Measurements from ENCODE around the gene USHBP1. TPM values are rescaled to one million over a fixed set of nuclear protein-coding genes. Genes with fewer than 3 reads are reported as not detected.

The USHBP1 gene
- total RNA-seq, 1 donor from 2014 or later, result 0.07 TPM

GRCh38 chr19:17236811-17237543 is 27.6 kb downstream of the USHBP1 start:
- H3K27ac Mint-ChIP-seq, result no peak overlapping the region
- peaks cover 7% of the 10 kb centered on the region for H3K36me3 Mint-ChIP-seq (ENCODE audit: low read depth)
- no peaks in the 10 kb centered on the region for H3K27me3 Mint-ChIP-seq (ENCODE audit: low read depth)
- peak overlapping the region; percentile 68 for H3K4me3 Mint-ChIP-seq (ENCODE audit: low read depth)
- intact Hi-C loops (cut with micrococcal nuclease), result no loop called here
- DNase-seq (ENCODE audit: low spot score), result no peak
- H3K9me3 Mint-ChIP-seq, result no peaks in the 10 kb centered on the region
- peaks cover 2% of the 10 kb centered on the region for H3K4me1 Mint-ChIP-seq (ENCODE audit: low read depth)

- Mint-ChIP-seq H3K36me3 (ENCODE audit: low read depth) (peaks cover 11% of the 10 kb centered on the region), H3K27ac (no peak overlapping the region), H3K9me3 (no peaks in the 10 kb centered on the region), H3K27me3 (ENCODE audit: low read depth) (no peaks in the 10 kb centered on the region), H3K4me1 (ENCODE audit: low read depth) (peaks cover 2% of the 10 kb centered on the region), H3K4me3 (ENCODE audit: low read depth) (peak overlapping the region; percentile 76)
- no peak for DNase-seq (ENCODE audit: low spot score)
- intact Hi-C loops (cut with micrococcal nuclease), result loop anchor here (1.0 to 2.0 kb wide), 2 partner anchors 10 to 159 kb away; partner anchors contain the start of gene OCEL1
Observed at GRCh38 chr19:17235971-17236777, 28.4 kb downstream of the USHBP1 start.

- Mint-ChIP-seq H3K27ac (peak overlapping the region; percentile 58), H3K36me3 (ENCODE audit: low read depth) (peaks cover 11% of the 10 kb centered on the region), H3K9me3 (no peaks in the 10 kb centered on the region), H3K4me1 (ENCODE audit: low read depth) (peaks cover 2% of the 10 kb centered on the region), H3K27me3 (ENCODE audit: low read depth) (no peaks in the 10 kb centered on the region), H3K4me3 (ENCODE audit: low read depth) (peak overlapping the region; percentile 76)
- DNase-seq (ENCODE audit: low spot score), result peak; percentile 69
- intact Hi-C loops (cut with micrococcal nuclease), result loop anchor here (1.0 to 2.0 kb wide), 2 partner anchors 9 to 159 kb away; partner anchors contain the start of gene OCEL1
Observed at GRCh38 chr19:17235300-17235970, 29.1 kb downstream of the USHBP1 start.

GRCh38 chr19:17234911-17235299 is 29.6 kb downstream of the USHBP1 start:
- H3K36me3 Mint-ChIP-seq (ENCODE audit: low read depth), result peaks cover 11% of the 10 kb centered on the region
- no peaks in the 10 kb centered on the region for H3K9me3 Mint-ChIP-seq
- peak overlapping the region; percentile 76 for H3K4me3 Mint-ChIP-seq (ENCODE audit: low read depth)
- H3K27me3 Mint-ChIP-seq (ENCODE audit: low read depth), result no peaks in the 10 kb centered on the region
- peaks cover 2% of the 10 kb centered on the region for H3K4me1 Mint-ChIP-seq (ENCODE audit: low read depth)
- DNase-seq (ENCODE audit: low spot score), result peak; percentile 61
- intact Hi-C loops (cut with micrococcal nuclease), result loop anchor here (1.0 to 2.0 kb wide), 3 partner anchors 9 to 158 kb away; partner anchors contain the start of gene OCEL1
- peak overlapping the region; percentile 58 for H3K27ac Mint-ChIP-seq

- intact Hi-C loops (cut with micrococcal nuclease), result no loop called here
- Mint-ChIP-seq H3K9me3 (no peaks in the 10 kb centered on the region), H3K27me3 (ENCODE audit: low read depth) (no peaks in the 10 kb centered on the region), H3K27ac (no peak overlapping the region), H3K4me3 (ENCODE audit: low read depth) (no peak overlapping the region), H3K36me3 (ENCODE audit: low read depth) (peaks cover 20% of the 10 kb centered on the region), H3K4me1 (ENCODE audit: low read depth) (peaks cover 4% of the 10 kb centered on the region)
- DNase-seq (ENCODE audit: low spot score), result no peak
Observed at GRCh38 chr19:17232258-17232657, 32.3 kb downstream of the USHBP1 start.

GRCh38 chr19:17229890-17230289 is 34.7 kb downstream of the USHBP1 start:
- no peak for DNase-seq (ENCODE audit: low spot score)
- H3K4me3 Mint-ChIP-seq (ENCODE audit: low read depth), result no peak overlapping the region
- no peaks in the 10 kb centered on the region for H3K9me3 Mint-ChIP-seq
- peaks cover 20% of the 10 kb centered on the region for H3K36me3 Mint-ChIP-seq (ENCODE audit: low read depth)
- peaks cover 7% of the 10 kb centered on the region for H3K4me1 Mint-ChIP-seq (ENCODE audit: low read depth)
- H3K27me3 Mint-ChIP-seq (ENCODE audit: low read depth), result no peaks in the 10 kb centered on the region
- intact Hi-C loops (cut with micrococcal nuclease), result loop anchor here (5.0 kb wide), 1 partner anchor 77 kb away; the partner anchor contains the start of genes DDA1 and MRPL34
- H3K27ac Mint-ChIP-seq, result no peak overlapping the region

GRCh38 chr19:17227798-17228367 is 36.7 kb downstream of the USHBP1 start:
- peaks cover 5% of the 10 kb centered on the region for H3K4me1 Mint-ChIP-seq (ENCODE audit: low read depth)
- peaks cover 17% of the 10 kb centered on the region for H3K36me3 Mint-ChIP-seq (ENCODE audit: low read depth)
- H3K4me3 Mint-ChIP-seq (ENCODE audit: low read depth), result no peak overlapping the region
- H3K27me3 Mint-ChIP-seq (ENCODE audit: low read depth), result no peaks in the 10 kb centered on the region
- H3K27ac Mint-ChIP-seq, result no peak overlapping the region
- H3K9me3 Mint-ChIP-seq, result no peaks in the 10 kb centered on the region
- DNase-seq (ENCODE audit: low spot score), result no peak
- intact Hi-C loops (cut with micrococcal nuclease), result loop anchor here (5.0 kb wide), 1 partner anchor 79 kb away; the partner anchor contains the start of genes DDA1 and MRPL34

- Mint-ChIP-seq H3K9me3 (no peaks in the 10 kb centered on the region), H3K27ac (peak within 1 kb of the TSS; percentile 98), H3K4me3 (ENCODE audit: low read depth) (peak within 1 kb of the TSS; percentile 90), H3K4me1 (ENCODE audit: low read depth) (peaks cover 5% of the 10 kb centered on the region), H3K36me3 (ENCODE audit: low read depth) (peaks cover 9% of the 10 kb centered on the region), H3K27me3 (ENCODE audit: low read depth) (no peaks in the 10 kb centered on the region)
- DNase-seq (ENCODE audit: low spot score), result peak; percentile 96
- intact Hi-C loops (cut with micrococcal nuclease), result loop anchor here (1.0 to 5.0 kb wide), 3 partner anchors 9 to 81 kb away; partner anchors contain the start of genes DDA1, MRPL34 and USE1
Observed at GRCh38 chr19:17226002-17226933, 38.3 kb downstream of the USHBP1 start, which contains the start of gene OCEL1. Gene OCEL1 (plus strand): TSS chr19:17226226. CDS start chr19:17226248, 22 bp downstream.

- Mint-ChIP-seq H3K27ac (no peak overlapping the region), H3K4me1 (ENCODE audit: low read depth) (peaks cover 5% of the 10 kb centered on the region), H3K36me3 (ENCODE audit: low read depth) (peaks cover 9% of the 10 kb centered on the region), H3K4me3 (ENCODE audit: low read depth) (peak overlapping the region; percentile 62), H3K27me3 (ENCODE audit: low read depth) (no peaks in the 10 kb centered on the region), H3K9me3 (no peaks in the 10 kb centered on the region)
- intact Hi-C loops (cut with micrococcal nuclease), result loop anchor here (5.0 kb wide), 1 partner anchor 82 kb away; the partner anchor contains the start of genes DDA1 and MRPL34
- no peak for DNase-seq (ENCODE audit: low spot score)
Observed at GRCh38 chr19:17225053-17225452, 39.5 kb downstream of the USHBP1 start.

GRCh38 chr19:17220207-17220758 is 44.3 kb downstream of the USHBP1 start:
- peaks cover 1% of the 10 kb centered on the region for H3K4me1 Mint-ChIP-seq (ENCODE audit: low read depth)
- no peak overlapping the region for H3K27ac Mint-ChIP-seq
- no peak overlapping the region for H3K4me3 Mint-ChIP-seq (ENCODE audit: low read depth)
- intact Hi-C loops (cut with micrococcal nuclease), result no loop called here
- no peaks in the 10 kb centered on the region for H3K27me3 Mint-ChIP-seq (ENCODE audit: low read depth)
- no peaks in the 10 kb centered on the region for H3K9me3 Mint-ChIP-seq
- DNase-seq (ENCODE audit: low spot score), result no peak
- peaks cover 30% of the 10 kb centered on the region for H3K36me3 Mint-ChIP-seq (ENCODE audit: low read depth)

GRCh38 chr19:17219286-17219685 is 45.3 kb downstream of the USHBP1 start:
- intact Hi-C loops (cut with micrococcal nuclease), result no loop called here
- H3K4me3 Mint-ChIP-seq (ENCODE audit: low read depth), result no peak overlapping the region
- no peak for DNase-seq (ENCODE audit: low spot score)
- peaks cover 33% of the 10 kb centered on the region for H3K36me3 Mint-ChIP-seq (ENCODE audit: low read depth)
- H3K4me1 Mint-ChIP-seq (ENCODE audit: low read depth), result peaks cover 5% of the 10 kb centered on the region
- H3K9me3 Mint-ChIP-seq, result no peaks in the 10 kb centered on the region
- no peak overlapping the region for H3K27ac Mint-ChIP-seq
- no peaks in the 10 kb centered on the region for H3K27me3 Mint-ChIP-seq (ENCODE audit: low read depth)
